Colonic mucosa (tissue), 4 donors: ENCODE results near the gene TAF9. TPM values are rescaled to one million over a fixed set of nuclear protein-coding genes. Genes with fewer than 3 reads are reported as not detected.
A peak's percentile ranks its signal among the peaks of the same experiment; 100 is the strongest.
"Not testable (repeated sequence)": the region's sequence is repeated elsewhere in the genome, so short reads cannot be mapped to it uniquely, and the experiment has no call there.

Experiments
- DNase-seq: peaks from one replicate; pipeline ENCODE4 v3.0.0-alpha.2; 2020
- H3K27ac ChIP-seq: fragments of 200-600 bp; one replicate; pipeline ENCODE4 v1.8.0; 2021
- H3K27me3 ChIP-seq: fragments of 200-600 bp; one replicate; pipeline ENCODE4 v1.8.0; 2021
- H3K36me3 ChIP-seq: fragments of 200-600 bp; one replicate; pipeline ENCODE4 v1.8.0; 2021
- H3K4me1 ChIP-seq: fragments of 200-600 bp; one replicate; pipeline ENCODE4 v1.8.0; 2021; ENCODE audit warnings: mild to moderate bottlenecking
- H3K4me3 ChIP-seq: fragments of 200-600 bp; one replicate; pipeline ENCODE4 v1.8.0; 2021
- H3K9ac ChIP-seq, 2 donors: one replicate each; pipeline ENCODE4 v1.7.0; 2013; ENCODE audit warnings: control low read depth in 2 of 2, low read depth in 2 of 2, low read length in 2 of 2
- H3K9me3 ChIP-seq: fragments of 200-600 bp; one replicate; pipeline ENCODE4 v1.8.0; 2021
- intact Hi-C: fragments of 100-400 bp; cut with DNase I; formaldehyde crosslinking; loops from one replicate; pipeline ENCODE4 v1.14.1; 2022
- total RNA-seq, 2 donors: library from RNA; stranded (reverse); fragmentation: NEBNext Ultra II Directional in 1 of 2; extraction: Animal tissue kit (Norgen Biotek cat#: 25700) in 1 of 2; gene quantifications; one replicate each; pipeline ENCODE4 v1.2.1, GENCODE V29; 2021
- TF ChIP-seq, protein P1 (sequence below): fragments of 200-600 bp; IDR thresholded peaks from one replicate; pipeline ENCODE4 v1.8.0; 2022; ENCODE audit warnings: antibody characterized with exemption, mild to moderate bottlenecking
- donor health status: healthy.
- donor health status: DM: no; HTN: no; CAD: no.
- donor health status: DM: no; HTN: no; CAD: no.

TAF9 gene
- total RNA-seq, 2 donors from 2014 or later, result 53.7 to 60.2 TPM

DNA sequence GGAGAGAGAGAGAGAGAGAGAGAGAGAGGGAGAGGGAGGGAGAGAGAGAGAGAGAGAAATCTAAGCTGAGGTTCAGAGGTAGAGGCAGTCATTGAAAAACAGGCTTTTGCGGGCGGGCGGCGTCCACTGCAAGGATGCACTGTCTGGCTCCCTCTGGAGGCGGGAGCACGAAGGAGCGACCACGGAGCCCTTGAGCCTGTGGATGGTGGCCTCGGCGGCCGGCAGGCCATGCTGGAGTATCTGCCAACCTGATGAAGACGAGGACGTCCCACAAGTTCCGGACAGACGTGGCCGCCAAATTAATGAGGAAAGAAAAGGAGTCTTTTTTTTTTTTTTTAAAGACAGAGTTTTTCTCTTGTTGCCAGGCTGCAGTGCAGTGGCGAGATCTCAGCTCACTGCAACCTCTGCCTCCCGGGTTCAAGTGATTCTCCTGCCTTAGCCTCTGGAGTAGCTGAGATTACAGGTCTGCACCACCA lies 34.5 kb downstream of the TAF9 start:
- no peaks in the 10 kb centered on the region for H3K4me1 ChIP-seq
- no peak overlapping the region for H3K27ac ChIP-seq
- no peaks in the 10 kb centered on the region for H3K27me3 ChIP-seq
- H3K9ac ChIP-seq, result no peak overlapping the region
- intact Hi-C loops, result loop anchor here (5.0 kb wide), 1 partner anchor 243 kb away; the partner anchor contains the start of gene SLC30A5
- H3K4me3 ChIP-seq, result no peak overlapping the region
- no peaks in the 10 kb centered on the region for H3K36me3 ChIP-seq
- peak; percentile 88 for DNase-seq
- no peaks in the 10 kb centered on the region for H3K9me3 ChIP-seq
- TF ChIP-seq, protein P1, sequence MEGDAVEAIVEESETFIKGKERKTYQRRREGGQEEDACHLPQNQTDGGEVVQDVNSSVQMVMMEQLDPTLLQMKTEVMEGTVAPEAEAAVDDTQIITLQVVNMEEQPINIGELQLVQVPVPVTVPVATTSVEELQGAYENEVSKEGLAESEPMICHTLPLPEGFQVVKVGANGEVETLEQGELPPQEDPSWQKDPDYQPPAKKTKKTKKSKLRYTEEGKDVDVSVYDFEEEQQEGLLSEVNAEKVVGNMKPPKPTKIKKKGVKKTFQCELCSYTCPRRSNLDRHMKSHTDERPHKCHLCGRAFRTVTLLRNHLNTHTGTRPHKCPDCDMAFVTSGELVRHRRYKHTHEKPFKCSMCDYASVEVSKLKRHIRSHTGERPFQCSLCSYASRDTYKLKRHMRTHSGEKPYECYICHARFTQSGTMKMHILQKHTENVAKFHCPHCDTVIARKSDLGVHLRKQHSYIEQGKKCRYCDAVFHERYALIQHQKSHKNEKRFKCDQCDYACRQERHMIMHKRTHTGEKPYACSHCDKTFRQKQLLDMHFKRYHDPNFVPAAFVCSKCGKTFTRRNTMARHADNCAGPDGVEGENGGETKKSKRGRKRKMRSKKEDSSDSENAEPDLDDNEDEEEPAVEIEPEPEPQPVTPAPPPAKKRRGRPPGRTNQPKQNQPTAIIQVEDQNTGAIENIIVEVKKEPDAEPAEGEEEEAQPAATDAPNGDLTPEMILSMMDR, result peak; percentile 65

- intact Hi-C loops, result loop anchor here (5.0 kb wide), 1 partner anchor 241 kb away; the partner anchor contains the start of gene SLC30A5
- not testable (repeated sequence) for H3K9ac ChIP-seq, H3K9me3 ChIP-seq, DNase-seq, H3K27ac ChIP-seq, H3K4me1 ChIP-seq, H3K27me3 ChIP-seq, H3K36me3 ChIP-seq, H3K4me3 ChIP-seq
These were observed 35.5 kb downstream of the TAF9 start for GRCh38 chr5:69333668-69334315.

DNA sequence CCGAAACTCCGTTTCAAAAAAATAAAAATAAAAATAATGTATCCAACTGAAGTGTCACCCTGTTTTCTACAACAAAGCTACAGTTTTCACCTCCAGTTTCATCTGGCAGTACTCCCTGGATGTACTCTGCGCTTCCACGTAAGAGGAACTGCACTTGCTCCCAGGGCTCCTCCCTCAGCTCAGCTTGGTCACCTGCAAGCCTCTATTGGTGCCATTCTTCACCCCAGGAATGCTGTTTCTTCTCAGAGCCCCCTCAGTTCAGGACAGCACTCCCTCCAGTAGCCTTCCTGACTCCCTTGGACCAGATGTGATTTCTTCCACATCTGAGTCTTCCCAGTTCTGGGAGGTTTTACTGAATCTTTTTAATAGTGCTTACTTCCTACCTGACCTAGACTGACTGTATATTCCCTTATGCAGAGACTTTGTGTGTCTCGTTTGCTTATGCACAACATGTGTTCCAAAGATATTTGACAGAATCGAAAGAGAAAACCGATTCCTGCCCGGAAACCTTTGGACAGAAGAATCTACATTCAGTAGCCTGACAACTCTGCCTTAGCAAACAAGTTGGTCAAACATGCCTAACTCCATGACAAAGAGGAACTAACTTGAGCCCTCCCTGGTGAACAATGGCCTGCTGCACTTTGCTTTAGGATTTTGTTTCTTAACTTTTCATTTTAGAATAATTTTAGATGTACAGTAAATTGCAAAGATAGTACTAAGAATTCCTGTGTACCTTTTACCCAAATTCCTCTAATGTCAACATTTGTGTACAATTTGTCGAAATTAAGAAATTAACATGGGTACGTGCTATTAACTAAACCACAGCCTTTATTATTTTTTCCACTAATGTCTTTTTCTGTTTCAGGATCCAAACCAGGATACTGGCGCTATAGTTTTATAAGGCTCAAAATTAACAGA lies 37.5 kb downstream of the TAF9 start:
- Histone ChIP-seq H3K27me3 (no peaks in the 10 kb centered on the region), H3K36me3 (no peaks in the 10 kb centered on the region), H3K4me1 (no peaks in the 10 kb centered on the region), H3K9me3 (no peaks in the 10 kb centered on the region), H3K9ac (peak overlapping the region; percentile 89 to 93), H3K4me3 (peak overlapping the region; percentile 46), H3K27ac (peak overlapping the region; percentile 77)
- DNase-seq, result peak; percentile 66
- intact Hi-C loops, result loop anchor here (5.0 kb wide), 1 partner anchor 239 kb away; the partner anchor contains the start of gene SLC30A5
- TF ChIP-seq, protein P1, result no peak

DNA sequence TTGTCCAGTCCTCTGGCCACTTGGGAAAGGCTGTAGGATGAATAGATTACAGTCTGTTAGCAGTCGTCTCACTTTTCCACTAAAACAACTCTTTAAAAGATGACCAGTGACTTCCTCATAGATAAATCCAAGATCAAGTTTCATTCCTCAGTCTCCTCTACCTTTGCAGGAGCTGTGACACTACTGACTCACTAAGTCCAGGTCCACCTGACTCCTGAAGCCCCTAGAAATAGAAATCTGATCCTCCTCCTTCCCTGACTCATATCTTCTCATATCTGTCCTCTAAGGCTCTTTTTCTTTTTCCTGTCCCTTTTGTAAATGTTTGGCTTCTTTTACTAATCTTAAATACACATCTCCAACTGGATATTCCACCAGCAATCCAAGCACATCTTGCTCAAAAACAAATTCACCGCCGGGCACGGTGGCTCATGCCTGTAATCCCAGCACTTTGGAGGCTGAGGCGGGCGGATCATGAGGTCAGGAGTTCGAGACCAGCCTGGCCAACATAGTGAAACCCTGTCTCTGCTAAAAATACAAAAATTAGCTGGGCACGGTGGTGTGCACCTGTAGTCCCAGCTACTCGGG lies 39.3 kb downstream of the TAF9 start:
- TF ChIP-seq, protein P1, result no peak
- H3K9me3 ChIP-seq, result no peaks in the 10 kb centered on the region
- no peak overlapping the region for H3K27ac ChIP-seq
- DNase-seq, result no peak
- H3K36me3 ChIP-seq, result no peaks in the 10 kb centered on the region
- H3K4me3 ChIP-seq, result no peak overlapping the region
- no peaks in the 10 kb centered on the region for H3K27me3 ChIP-seq
- intact Hi-C loops, result loop anchor here (5.0 kb wide), 1 partner anchor 238 kb away; the partner anchor contains the start of gene SLC30A5
- H3K9ac ChIP-seq, result no peak overlapping the region
- no peaks in the 10 kb centered on the region for H3K4me1 ChIP-seq

- H3K27me3 ChIP-seq, result no peaks in the 10 kb centered on the region
- intact Hi-C loops, result no loop called here
- no peak overlapping the region for H3K9ac ChIP-seq
- no peaks in the 10 kb centered on the region for H3K36me3 ChIP-seq
- no peak overlapping the region for H3K27ac ChIP-seq
- H3K4me3 ChIP-seq, result no peak overlapping the region
- H3K4me1 ChIP-seq, result no peaks in the 10 kb centered on the region
- peak; percentile 31 for DNase-seq
- H3K9me3 ChIP-seq, result no peaks in the 10 kb centered on the region
- TF ChIP-seq, protein P1, result no peak
These were observed 43.0 kb downstream of the TAF9 start for GRCh38 chr5:69326365-69326764.
